Mesenteric fat pad (tissue), 1 donor: Measurements from ENCODE around the gene CEP63. TPM values are rescaled to one million over a fixed set of nuclear protein-coding genes. Genes with fewer than 3 reads are reported as not detected.

Source experiments
- DNase-seq: peaks from one replicate; pipeline ENCODE4 v3.0.0-alpha.2; 2020; ENCODE audit warnings: low spot score
- total RNA-seq: library from RNA; stranded (reverse); fragmentation: NEBNext Ultra II Directional; extraction: Animal tissue kit (Norgen Biotek cat#: 25700); gene quantifications from one replicate; pipeline ENCODE4 v1.2.1, GENCODE V29; 2021
- donor health status: DM: yes; HTN: yes; CAD: no.

CEP63 gene
- total RNA-seq, 1 donor from 2014 or later: 27.3 TPM

DNA sequence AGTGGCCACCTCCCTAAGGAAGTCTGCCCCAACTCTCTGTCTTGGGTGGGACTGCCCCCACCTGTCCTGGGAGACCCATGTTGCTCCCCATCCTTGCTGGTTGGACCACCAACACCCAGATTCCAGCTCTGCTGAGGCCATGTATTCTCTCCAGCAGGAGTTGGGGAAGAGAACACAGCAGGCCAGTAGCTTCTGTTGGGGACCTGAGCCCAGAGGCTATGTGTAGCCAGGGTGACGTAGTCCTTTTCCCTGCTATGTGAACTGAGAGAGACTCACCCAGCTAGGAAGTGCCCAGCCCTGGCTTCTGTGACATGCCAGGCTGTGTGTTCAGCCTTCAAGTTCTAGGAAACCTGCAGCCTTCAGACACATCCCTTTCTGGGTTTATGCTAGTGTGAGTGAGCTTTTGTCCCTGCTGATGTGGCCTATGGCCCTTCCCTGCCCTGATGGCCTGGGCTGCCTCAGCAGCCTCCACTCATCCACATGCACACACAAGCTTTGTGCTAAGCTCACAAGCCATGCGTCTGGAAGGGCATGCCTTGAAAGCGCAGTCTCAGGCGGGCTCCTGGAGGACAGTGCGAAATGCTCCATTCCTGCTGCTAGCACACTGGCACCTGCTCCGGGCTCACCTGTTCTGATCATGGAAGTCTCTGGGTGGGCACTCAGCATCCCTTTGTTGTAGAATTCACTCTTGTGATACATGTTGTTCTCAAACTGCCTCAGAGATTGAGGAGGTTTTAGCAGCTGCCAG is 122.3 kb downstream of the CEP63 start:
- DNase-seq: no peak

- DNase-seq: no peak
Measured at GRCh38 chr3:134608771-134609435, 123.0 kb downstream of the CEP63 start.

DNA sequence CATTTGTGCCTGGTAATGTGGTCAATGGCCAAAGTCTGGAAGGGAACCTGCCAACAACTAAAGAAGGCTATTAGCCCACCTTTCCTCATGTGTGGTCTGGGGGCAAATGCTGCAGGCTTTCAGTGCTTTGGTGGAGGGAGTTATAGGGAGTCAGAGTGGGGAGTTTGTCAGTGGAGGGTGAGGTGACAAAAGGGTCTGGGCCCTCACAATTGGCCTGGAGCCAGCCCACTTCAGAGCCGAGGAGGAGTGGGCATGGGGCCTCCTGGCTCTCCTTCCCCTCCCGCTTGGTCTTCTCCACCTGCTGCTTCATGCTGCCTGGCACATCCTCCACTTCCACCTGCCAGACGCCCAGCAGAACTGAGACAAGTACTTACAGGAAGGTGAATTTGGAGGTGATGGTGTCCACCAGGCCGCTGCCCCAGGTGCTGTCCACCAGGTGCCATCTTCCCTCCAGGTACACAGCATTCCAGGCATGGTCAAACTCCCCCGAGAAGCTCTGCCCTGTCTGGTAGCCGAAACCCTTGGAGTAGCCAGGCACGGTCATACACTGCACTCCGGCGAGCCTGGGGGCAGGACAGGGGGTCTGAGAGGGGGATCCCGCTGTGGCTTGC is 124.1 kb downstream of the CEP63 start:
- DNase-seq: no peak

DNA sequence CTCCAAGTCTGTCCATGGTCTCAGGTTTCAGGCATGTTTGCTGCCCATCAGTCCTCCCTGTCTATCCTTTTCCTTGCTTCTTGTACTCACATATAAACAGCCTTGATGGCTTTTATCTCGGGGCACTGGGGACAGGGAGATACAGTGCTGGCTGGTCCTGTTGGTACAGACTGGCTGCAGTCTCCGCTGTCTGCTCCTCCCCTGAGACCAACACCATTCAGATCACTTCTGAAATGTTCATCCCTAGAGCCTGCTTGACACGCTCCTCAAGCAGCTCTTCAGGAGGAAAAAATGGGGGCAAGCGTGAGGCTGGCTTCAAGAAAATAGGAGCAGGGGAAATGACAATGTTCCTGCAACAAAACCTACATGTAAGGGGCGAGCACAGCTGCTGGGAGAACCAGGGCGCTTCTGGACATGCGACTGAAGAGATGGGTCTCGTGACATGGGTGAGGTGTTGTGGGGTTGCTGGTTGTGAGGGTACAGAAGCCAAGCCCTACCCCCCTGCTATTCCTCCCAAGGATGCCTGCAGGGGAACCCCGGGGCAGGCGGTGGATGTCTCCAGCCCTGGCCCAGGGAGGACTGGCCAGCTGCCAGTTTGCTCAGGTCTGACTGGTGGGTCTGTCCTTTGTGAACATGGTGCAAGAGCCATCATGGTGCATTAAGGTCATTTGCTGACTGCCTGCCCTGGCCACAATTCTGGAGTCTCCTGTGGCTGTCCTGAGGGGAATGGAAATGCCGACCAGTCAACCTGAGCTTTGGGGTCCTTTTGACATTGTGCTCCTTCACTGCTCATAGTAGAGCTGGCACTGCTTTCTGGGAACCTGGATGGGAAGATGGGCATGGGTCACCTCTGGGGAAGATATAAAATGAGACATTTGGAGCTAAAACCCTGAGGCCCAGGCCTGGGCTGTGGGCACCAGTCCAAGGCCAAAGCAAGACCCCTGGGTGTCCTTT is 124.9 kb downstream of the CEP63 start:
- DNase-seq: no peak

GRCh38 chr3:134611516-134611915 is 125.7 kb downstream of the CEP63 start:
- DNase-seq: no peak

GRCh38 chr3:134613006-134613520 is 127.2 kb downstream of the CEP63 start:
- DNase-seq: no peak

DNA sequence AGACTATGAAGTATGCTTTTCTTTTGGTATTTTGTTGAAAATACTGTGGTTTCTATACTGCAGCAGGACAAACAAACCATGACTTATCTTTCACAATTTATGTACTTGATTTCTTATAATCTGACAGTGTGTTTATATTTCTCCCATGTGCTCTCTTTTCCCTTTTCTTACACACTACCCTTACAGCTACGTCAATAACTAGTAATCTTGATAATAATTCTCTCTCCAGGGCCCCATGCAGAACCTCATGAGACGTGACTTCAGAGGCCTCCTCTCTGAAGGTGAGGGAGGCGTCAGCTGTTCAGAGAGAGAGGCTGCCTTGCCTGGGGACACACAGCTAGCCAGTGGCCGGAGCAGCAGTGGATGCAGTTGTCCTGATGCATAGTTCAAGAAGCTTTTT is 129.1 kb downstream of the CEP63 start:
- no peak for DNase-seq

DNA sequence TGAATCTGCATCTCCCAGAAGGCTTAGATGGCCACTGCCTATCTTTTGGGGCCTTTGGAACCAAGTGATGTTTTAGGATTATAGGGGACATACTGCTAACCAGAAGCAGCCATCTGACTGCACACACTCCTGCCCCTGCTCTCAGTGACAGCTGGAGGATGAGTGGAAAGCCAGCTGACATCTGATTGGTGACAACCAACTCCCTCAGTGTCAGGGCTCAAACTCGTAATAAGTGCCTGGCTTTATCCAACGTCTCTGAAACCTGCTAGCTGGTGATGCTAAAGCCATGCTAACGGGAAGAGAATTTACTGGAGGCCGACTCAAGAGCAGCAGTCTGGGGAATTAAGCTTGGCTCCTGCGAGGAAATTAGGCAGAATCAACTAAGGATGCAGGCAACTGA is 129.9 kb downstream of the CEP63 start:
- DNase-seq: no peak

DNA sequence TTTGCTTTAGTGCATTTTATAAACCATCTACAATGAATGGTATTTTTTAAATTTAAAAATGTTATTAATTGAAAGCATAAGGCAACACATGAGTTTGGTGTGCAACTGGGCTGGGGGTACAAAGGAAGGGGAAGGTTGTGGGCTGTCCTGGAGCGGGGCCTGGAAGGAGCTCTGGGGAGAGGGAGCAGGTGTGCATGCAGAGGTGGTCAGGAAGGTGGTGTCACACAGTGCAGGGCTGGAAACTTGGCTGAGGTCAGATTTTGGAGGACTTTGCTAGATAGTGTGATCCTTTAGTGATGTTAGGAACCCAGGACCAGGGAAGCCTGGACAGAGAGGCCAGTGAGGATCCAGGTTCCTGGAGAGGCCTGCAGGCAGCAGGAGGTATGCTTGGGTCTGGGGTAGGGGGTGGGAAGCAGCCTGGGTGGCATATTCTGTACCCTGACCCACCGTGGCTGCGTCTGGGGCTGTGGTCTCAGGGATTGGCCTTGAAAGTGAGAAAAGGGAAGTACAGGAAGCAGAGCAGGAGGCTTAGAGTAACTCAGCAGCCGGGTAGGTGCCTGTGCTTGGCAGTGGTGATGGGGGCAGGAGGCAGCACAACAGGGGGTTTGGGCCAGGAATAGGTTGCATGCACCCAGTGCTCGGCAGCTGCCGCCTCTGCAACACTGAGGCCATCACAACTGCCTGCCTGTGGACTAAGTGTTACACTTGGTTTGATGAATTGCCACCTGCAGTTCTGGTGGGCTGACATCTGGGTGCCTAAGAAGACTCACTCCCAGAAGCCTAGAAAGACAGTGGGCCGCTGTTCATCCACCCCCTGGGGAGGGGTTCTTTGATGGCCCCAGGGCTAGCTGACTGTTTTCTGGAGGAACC is 132.0 kb downstream of the CEP63 start:
- DNase-seq: peak; percentile 67

GRCh38 chr3:134618478-134619300 is 132.8 kb downstream of the CEP63 start:
- DNase-seq: peak; percentile 51

DNA sequence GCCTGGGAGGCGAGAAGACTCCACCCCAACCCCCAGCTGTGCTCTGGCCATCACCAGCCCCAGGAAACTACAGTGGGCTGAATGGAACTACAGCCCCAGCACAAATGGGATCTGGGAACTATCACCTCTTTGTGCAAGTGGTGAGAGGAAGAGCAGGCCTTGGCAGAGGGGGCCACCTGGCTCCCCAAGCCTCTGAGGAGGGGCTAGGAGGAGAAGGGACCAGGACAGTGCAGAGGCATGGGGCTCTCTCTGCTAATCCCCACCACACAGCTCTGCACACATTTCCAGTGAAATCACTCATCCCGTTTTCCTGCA is 133.4 kb downstream of the CEP63 start:
- peak; percentile 65 for DNase-seq

- peak; percentile 69 for DNase-seq
Measured at GRCh38 chr3:134619884-134620445, 134.1 kb downstream of the CEP63 start.

GRCh38 chr3:134620476-134621115 is 134.7 kb downstream of the CEP63 start:
- DNase-seq: peak; percentile 67

- no peak for DNase-seq
Measured at GRCh38 chr3:134621854-134622253, 136.0 kb downstream of the CEP63 start.

GRCh38 chr3:134622806-134623365 is 137.0 kb downstream of the CEP63 start:
- DNase-seq: peak; percentile 60

- DNase-seq: peak; percentile 59
Measured at GRCh38 chr3:134623615-134624245, 137.9 kb downstream of the CEP63 start.
